Lower leg skin (tissue), 3 donors: ENCODE data around the gene NPR2.

Experiments used
- CTCF ChIP-seq, 3 donors: fragments of 450-650 bp; IDR thresholded peaks; one replicate each; pipeline ENCODE4 v1.5.1; 2016; ENCODE audit warnings: antibody characterized with exemption in 3 of 3, mild to moderate bottlenecking in 3 of 3, moderate library complexity in 2 of 3
- POLR2A ChIP-seq, 2 donors: fragments of 450-650 bp; IDR thresholded peaks; one replicate each; pipeline ENCODE4 v1.6.1; 2016 to 2017; ENCODE audit warnings: antibody characterized with exemption in 2 of 2, mild to moderate bottlenecking in 1 of 2, moderate library complexity in 1 of 2

GRCh38 chr9:35750256-35750531 is 41.2 kb upstream of the NPR2 start:
- TF ChIP-seq CTCF (IDR thresholded peaks at IDR 0.05) (no peak), POLR2A (IDR thresholded peaks at IDR 0.05) (no peak)
